Keratinocyte (primary cell): ENCODE results near the gene CTDSP1.

Source experiments
- CTCF ChIP-seq, 3 experiments: IDR thresholded peaks in 1 of 3; conservative IDR thresholded peaks in 1 of 3; optimal IDR thresholded peaks in 1 of 3; 2 replicates in 2 of 3; 3 replicates in 1 of 3; pipeline versions ENCODE3 to v1.5.1; 2011; ENCODE audit warnings: low read length in 3 of 3, mild to moderate bottlenecking in 3 of 3, moderate library complexity in 2 of 3, control low read depth in 1 of 3, inconsistent platforms in 1 of 3; ENCODE audit not compliant: insufficient read depth in 2 of 3; ENCODE audit errors: extremely low read depth in 1 of 3
- EZH2 ChIP-seq: IDR thresholded peaks from one replicate; pipeline ENCODE4 v1.6.1; 2012; ENCODE audit warnings: inconsistent platforms, mild to moderate bottlenecking, low read length, moderate library complexity

- TF ChIP-seq CTCF (optimal IDR thresholded peaks at IDR 0.05 in 1 of 3, IDR thresholded peaks at IDR 0.05 in 1 of 3, conservative IDR thresholded peaks at IDR 0.05 in 1 of 3; ENCODE audit: extremely low read depth in 1 of 3, insufficient read depth in 2 of 3, low read length in 3 of 3) (no peak), EZH2 (no peak)
Measured at GRCh38 chr2:218396688-218397462, 2.8 kb upstream of the CTDSP1 start.
